ENCODE results near the gene ZNF577. TPM values are rescaled to one million over a fixed set of nuclear protein-coding genes. Genes with fewer than 3 reads are reported as not detected.

The ZNF577 gene
- total RNA-seq, 4 donors from 2014 or later = 10.5 to 26.4 (median 11.7) TPM

DNA sequence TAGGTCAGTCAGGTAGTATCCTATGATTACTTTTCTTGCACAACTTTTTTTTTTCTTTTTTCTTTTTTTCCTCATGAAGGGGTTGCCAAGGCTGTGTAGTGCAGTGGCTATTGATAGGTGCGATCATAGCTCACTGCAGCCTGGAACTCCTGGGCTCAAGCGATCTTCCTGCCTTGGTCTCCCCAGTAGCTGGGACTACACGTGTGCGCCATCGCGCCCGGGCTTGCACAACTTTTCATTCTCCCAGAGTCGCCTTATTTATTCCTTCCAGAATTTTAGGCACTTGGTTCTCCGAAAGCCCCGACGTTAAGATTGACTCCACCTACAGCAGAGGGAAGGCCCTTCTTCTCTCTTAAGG lies 38.7 kb upstream of the ZNF577 start:
- Histone ChIP-seq H3K9me3 (peaks cover 32 to 37% of the 10 kb centered on the region in 2 donors), H3K4me1 (peaks cover 0 to 12% (median 6%) of the 10 kb centered on the region in 4 donors), H3K4me3 (peak overlapping the region; percentile 79 to 90 (median 86)), H3K36me3 (peaks cover 0 to 21% (median 9%) of the 10 kb centered on the region in 4 donors), H3K27me3 (no peaks in the 10 kb centered on the region), H3K27ac (peak overlapping the region; percentile 85 to 89 (median 86))
- 42% methylated on average over 11 of the region's 11 CpGs; no CpG with 5 or more reads in 1 of the 2 donors for WGBS, 2 donors (ENCODE audit: low coverage in 1 of 2)
- in situ Hi-C loops (cut with MboI; ENCODE audit: low pct_ligation_motif_present in 1 of 4, low pct_unique_long_range_greater_than_20kb in 1 of 4, low sequenced_read_pairs in 3 of 4) (no loop called here), intact Hi-C loops (cut with DNase I; ENCODE audit: low total_unique reads) (no loop called here)
- no peak for DNase-seq
- TF ChIP-seq EP300 (IDR thresholded peaks at IDR 0.05; ENCODE audit: low read depth) = no peak
- no peak for TF ChIP-seq POLR2A (IDR thresholded peaks at IDR 0.05)
- TF ChIP-seq POLR2AphosphoS5 (IDR thresholded peaks at IDR 0.05) = no peak
- TF ChIP-seq, protein P1, sequence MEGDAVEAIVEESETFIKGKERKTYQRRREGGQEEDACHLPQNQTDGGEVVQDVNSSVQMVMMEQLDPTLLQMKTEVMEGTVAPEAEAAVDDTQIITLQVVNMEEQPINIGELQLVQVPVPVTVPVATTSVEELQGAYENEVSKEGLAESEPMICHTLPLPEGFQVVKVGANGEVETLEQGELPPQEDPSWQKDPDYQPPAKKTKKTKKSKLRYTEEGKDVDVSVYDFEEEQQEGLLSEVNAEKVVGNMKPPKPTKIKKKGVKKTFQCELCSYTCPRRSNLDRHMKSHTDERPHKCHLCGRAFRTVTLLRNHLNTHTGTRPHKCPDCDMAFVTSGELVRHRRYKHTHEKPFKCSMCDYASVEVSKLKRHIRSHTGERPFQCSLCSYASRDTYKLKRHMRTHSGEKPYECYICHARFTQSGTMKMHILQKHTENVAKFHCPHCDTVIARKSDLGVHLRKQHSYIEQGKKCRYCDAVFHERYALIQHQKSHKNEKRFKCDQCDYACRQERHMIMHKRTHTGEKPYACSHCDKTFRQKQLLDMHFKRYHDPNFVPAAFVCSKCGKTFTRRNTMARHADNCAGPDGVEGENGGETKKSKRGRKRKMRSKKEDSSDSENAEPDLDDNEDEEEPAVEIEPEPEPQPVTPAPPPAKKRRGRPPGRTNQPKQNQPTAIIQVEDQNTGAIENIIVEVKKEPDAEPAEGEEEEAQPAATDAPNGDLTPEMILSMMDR (IDR thresholded peaks at IDR 0.05) = no peak

DNA sequence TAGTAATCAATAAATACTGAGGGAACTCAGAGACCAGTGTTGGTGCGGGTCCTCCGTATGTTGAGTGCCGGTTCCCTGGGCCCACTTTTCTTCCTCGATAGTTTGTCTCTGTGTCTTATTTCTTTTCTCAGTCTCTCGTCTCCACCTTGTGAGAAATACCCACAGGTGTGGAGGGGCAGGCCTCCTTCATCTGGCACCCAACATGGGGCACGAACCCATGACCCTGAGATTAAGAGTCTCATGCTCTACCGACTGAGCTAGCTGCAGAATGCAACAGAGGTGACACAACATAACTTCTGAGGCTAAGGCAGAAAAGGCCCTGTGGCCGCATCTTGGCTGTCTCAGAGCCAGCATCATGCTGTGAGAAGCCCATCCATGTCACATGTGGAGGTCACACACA lies 34.2 kb upstream of the ZNF577 start:
- no peak for DNase-seq
- peaks cover 0 to 4% (median 2%) of the 10 kb centered on the region in 4 donors for H3K4me1 ChIP-seq
- in situ Hi-C loops (cut with MboI; ENCODE audit: low pct_ligation_motif_present in 1 of 4, low pct_unique_long_range_greater_than_20kb in 1 of 4, low sequenced_read_pairs in 3 of 4) = no loop called here
- no peak overlapping the region for H3K27ac ChIP-seq
- intact Hi-C loops (cut with DNase I; ENCODE audit: low total_unique reads) = no loop called here
- H3K36me3 ChIP-seq = no peaks in the 10 kb centered on the region
- no peaks in the 10 kb centered on the region for H3K27me3 ChIP-seq
- peaks cover 58 to 59% of the 10 kb centered on the region in 2 donors for H3K9me3 ChIP-seq
- H3K4me3 ChIP-seq = no peak overlapping the region
- 93 to 95% methylated on average over 5 to 8 of the region's 8 CpGs for WGBS, 2 donors (ENCODE audit: low coverage in 1 of 2)
- TF ChIP-seq EP300 (IDR thresholded peaks at IDR 0.05; ENCODE audit: low read depth) (no peak), POLR2AphosphoS5 (IDR thresholded peaks at IDR 0.05) (no peak), POLR2A (IDR thresholded peaks at IDR 0.05) (no peak)
- TF ChIP-seq, protein P1 (IDR thresholded peaks at IDR 0.05) = no peak

DNA sequence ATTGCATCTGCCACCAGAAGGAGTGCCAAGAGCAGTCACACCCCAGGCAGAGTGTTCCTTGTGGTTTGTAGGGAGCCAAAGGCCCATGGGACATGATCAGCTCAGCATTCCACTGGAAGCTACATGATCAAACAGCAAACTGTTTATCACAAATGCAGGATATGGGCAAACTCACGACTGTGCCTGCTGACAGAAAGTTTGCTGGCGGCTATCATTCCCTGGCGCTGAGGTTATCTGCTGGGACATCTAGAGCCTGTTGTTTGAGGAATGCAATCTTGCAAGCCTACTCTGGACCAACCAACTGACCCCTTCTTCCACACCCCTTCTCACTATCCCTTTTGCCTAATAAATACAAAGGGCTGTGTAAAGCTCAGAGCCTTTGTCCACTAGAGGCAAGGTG lies 31.9 kb upstream of the ZNF577 start:
- DNase-seq = no peak
- intact Hi-C loops (cut with DNase I; ENCODE audit: low total_unique reads) (no loop called here), in situ Hi-C loops (cut with MboI; ENCODE audit: low pct_ligation_motif_present in 1 of 4, low pct_unique_long_range_greater_than_20kb in 1 of 4, low sequenced_read_pairs in 3 of 4) (no loop called here)
- H3K9me3 ChIP-seq = peaks cover 80 to 82% of the 10 kb centered on the region in 2 donors
- TF ChIP-seq POLR2A (IDR thresholded peaks at IDR 0.05) (no peak), EP300 (IDR thresholded peaks at IDR 0.05; ENCODE audit: low read depth) (no peak), POLR2AphosphoS5 (IDR thresholded peaks at IDR 0.05) (no peak)
- TF ChIP-seq, protein P1 (IDR thresholded peaks at IDR 0.05) = no peak
- H3K36me3 ChIP-seq = no peaks in the 10 kb centered on the region
- no peaks in the 10 kb centered on the region for H3K4me1 ChIP-seq
- no peak overlapping the region for H3K27ac ChIP-seq
- H3K4me3 ChIP-seq = no peak overlapping the region
- no peaks in the 10 kb centered on the region for H3K27me3 ChIP-seq
- WGBS, 2 donors (ENCODE audit: low coverage in 1 of 2) = 86% methylated on average over 3 of the region's 3 CpGs; no CpG with 5 or more reads in 1 of the 2 donors

DNA sequence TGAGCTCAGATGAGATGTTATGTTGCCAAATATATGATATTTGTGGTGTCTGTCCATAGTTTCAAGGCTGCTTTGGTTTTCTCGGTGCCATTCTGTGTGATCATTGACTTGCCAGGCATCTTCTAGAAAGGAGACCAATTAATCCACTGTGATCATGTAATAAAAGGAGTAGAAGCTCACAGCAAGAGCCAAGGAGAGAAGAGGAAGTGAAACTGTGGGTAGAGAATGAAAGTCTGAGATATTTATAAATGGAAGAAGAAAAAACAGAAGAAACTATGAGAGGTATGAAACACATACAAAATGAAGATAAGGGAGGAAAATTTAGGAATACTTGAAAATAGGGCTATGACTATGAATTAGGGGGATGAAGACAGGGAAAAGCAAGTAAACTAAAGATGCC lies 28.4 kb upstream of the ZNF577 start:
- peaks cover 65 to 73% of the 10 kb centered on the region in 2 donors for H3K9me3 ChIP-seq
- no peaks in the 10 kb centered on the region for H3K27me3 ChIP-seq
- H3K27ac ChIP-seq = no peak overlapping the region
- H3K4me1 ChIP-seq = no peaks in the 10 kb centered on the region
- in situ Hi-C loops (cut with MboI; ENCODE audit: low pct_ligation_motif_present in 1 of 4, low pct_unique_long_range_greater_than_20kb in 1 of 4, low sequenced_read_pairs in 3 of 4) = no loop called here
- no peak for DNase-seq
- intact Hi-C loops (cut with DNase I; ENCODE audit: low total_unique reads) = no loop called here
- H3K4me3 ChIP-seq = no peak overlapping the region
- no peak for TF ChIP-seq POLR2AphosphoS5 (IDR thresholded peaks at IDR 0.05)
- no peak for TF ChIP-seq EP300 (IDR thresholded peaks at IDR 0.05; ENCODE audit: low read depth)
- TF ChIP-seq POLR2A (IDR thresholded peaks at IDR 0.05) = no peak
- TF ChIP-seq, protein P1 (IDR thresholded peaks at IDR 0.05) = no peak
- H3K36me3 ChIP-seq = no peaks in the 10 kb centered on the region
- WGBS, 2 donors (ENCODE audit: low coverage in 1 of 2) = 91% methylated on average over 1 of the region's 1 CpG; no CpG with 5 or more reads in 1 of the 2 donors

All from transverse colon (tissue), 4 donors.